ENCODE data around the gene GLRX5. TPM values are rescaled to one million over a fixed set of nuclear protein-coding genes. Genes with fewer than 3 reads are reported as not detected.
A peak's percentile ranks its signal among the peaks of the same experiment; 100 is the strongest.
"Not testable (repeated sequence)": the region's sequence is repeated elsewhere in the genome, so short reads cannot be mapped to it uniquely, and the experiment has no call there.

GLRX5 gene
- total RNA-seq, 1 donor from 2014 or later, result 35.9 TPM

DNA sequence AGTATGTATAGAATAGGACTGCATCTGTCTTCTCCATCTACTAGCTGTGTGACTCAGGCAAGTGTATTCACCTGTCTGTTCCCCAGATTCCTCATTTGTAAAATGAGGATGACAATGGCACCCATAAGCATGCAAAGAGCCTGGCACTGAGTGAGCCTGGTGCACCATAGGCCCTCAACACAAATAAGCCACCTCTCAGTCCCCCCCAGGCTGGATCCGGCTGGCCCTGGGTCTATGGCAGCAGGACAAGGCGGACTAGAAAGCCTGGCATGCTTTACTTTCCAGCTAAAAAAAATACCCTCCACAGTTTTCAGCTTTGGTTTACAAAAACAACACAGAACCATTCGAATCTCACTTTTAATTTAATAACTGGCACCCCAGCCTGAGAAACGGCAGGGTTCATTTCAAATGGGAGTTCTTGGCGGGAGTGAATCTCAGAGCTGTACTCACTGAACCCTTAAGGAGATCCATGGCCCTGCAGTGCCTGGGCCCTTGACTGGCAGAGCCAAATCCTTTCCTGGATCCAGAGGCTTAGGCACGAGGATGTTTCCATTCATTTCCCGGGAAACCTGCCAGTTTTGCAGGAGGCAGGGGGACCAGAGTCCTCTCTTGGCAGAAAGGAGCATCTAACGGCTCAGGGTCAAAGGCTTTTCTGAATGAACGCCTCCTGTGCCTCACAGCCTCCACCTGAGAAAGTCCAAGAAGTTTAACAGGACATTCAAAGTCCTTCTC is 36.1 kb upstream of the GLRX5 start:
- no peak for DNase-seq (ENCODE audit: low spot score)

DNA sequence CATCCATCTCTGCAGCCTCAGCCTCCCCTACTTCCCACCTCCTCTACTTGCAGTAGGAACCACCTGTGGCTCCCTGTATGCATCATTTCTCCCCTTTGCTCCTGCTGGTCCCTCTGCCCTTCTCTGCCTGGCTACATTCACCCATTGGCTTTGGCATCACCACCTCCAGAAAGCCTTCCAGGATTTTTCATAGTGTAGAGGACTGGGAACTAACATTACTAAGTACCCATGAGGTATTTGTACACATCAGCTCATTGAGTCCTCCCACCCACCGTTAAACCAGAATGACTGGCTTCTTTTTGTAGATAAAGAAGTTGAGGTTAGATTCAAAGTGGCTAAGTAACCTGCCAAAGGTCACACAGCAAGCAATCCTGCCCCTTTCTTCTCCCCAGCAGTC is 35.5 kb upstream of the GLRX5 start:
- DNase-seq (ENCODE audit: low spot score), result no peak

- no peak for DNase-seq (ENCODE audit: low spot score)
These were observed 34.6 kb upstream of the GLRX5 start for GRCh38 chr14:95500201-95500681.

GRCh38 chr14:95500772-95501401 is 34.0 kb upstream of the GLRX5 start:
- no peak for DNase-seq (ENCODE audit: low spot score)

DNA sequence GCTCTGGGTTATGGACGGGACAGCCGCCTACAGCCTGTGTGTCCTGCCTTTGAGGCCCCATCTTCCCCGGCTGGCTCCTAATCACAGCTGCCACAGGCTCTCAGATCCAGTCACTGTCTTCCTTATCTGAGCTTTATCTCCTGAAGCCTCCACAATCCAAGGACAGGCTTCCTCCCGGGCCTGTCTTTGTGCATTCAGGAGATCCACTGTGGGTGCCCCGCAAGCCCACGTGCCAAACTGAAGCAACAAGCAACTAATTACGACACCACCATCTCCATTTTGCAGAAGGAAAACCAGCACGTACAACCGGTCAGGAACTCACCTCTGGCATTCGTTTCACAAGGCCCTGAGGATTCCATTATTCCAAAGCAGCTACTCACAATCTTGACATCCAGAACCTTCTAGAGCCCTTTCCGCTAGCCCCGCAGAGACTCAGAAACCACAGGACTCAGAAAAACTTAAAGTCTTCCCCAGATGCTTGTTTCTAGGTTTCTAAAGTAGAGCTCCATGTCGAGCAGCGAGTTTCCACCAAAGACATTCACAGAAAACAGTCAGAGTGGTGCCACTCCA is 32.4 kb upstream of the GLRX5 start:
- DNase-seq (ENCODE audit: low spot score), result no peak

DNA sequence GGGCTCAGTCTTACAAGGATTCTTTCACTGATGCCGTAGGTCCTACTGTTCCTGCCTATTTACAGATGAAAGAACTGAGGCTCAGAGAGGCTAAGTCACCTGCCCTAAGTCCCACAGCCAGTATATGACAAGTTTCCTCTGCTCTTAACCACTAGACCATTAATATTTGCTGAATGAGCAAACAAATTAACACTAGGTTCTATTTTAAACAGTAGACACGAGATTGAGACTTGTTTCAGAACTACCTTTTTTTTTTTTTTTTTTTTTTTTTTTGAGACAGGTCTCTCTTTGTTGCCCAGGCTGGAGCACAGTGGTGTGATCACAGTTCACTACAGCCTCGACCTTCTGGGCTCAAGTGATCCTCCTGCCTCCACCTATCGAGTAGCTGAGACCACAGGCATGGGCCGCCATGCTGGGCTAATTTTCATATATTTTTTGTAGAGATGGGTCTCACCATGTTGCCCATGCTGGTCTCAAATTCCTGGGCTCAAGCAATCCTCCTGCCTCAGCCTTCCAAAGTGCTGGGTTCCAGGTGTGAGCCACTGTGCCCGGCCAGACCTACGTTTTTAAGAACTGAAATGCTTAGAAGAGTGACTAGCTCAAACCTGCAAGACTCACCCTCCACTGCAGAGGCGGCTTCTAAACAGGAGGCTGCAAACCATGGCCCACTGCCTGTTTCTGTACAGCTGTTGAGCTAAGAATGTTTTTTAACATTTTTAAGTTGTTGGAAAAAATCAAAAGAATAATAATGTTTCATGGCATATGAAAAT is 31.3 kb upstream of the GLRX5 start:
- DNase-seq (ENCODE audit: low spot score), result no peak

- DNase-seq (ENCODE audit: low spot score), result no peak
These were observed 30.5 kb upstream of the GLRX5 start for GRCh38 chr14:95504135-95505029.

DNA sequence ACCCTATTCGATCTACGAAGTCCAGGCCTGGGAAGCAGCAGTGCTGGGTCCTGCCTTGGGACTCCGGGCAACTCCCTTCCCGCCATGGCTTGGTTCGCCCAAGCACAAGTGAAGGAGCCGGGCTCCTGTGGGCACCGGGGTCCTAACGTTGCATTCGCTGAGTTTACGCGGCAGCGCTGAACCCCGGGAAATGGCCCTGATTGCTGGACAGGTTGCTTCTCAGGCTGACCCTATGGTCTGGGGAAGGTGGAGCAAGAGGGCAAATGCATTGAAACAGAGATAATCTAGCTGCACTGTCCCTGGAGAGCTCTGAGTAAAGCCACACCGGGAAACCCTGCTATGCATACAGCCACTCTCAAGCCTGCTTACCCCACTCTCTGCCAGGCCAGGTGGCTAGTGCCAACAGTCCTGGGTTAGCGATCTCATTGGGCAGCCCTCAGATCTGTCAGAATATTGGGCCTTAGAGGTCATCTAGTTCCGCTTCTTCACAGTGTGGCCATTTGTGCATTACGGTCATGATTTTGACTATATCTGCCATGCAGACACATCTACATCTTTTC is 29.7 kb upstream of the GLRX5 start:
- DNase-seq (ENCODE audit: low spot score), result no peak

DNA sequence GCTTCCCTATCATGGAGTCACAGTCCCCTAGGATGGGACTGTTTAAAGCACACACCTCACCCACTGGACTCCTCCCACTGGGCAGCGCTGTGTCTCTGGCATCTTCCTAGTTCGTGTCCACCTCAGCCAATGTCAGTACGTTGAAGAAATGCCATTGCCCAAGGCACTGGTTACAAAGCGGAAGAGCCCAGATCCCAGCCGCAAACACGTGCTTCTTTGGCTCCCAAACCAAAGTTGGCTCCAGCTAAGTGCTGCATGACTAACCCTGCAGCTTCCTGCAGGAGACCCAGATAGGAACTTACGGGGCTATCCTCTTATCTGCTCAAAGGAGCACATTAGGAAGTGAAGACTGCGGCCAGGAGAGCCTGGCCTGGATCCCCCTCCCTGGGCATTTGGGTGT is 27.7 kb upstream of the GLRX5 start:
- peak; percentile 82 for DNase-seq (ENCODE audit: low spot score)

DNA sequence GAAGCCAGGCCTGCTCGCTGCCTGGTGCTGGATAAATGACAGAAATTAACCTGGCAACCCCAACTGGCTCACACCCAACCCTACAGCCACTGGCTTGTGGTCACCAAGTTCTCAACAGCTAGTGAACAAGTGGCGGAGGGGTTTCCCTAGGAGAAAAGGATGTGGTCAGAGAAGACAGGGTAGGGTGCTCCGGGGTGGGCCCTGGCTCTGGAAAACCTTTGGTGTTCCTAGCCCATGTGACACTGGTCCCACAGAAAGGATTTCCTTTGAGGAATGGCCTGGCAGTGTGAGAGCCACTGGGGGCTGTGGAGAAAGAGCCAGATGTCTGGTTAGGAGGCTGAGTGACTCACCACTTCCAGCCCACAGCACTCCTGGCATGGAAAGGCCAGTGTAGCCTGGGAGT is 27.1 kb upstream of the GLRX5 start:
- no peak for DNase-seq (ENCODE audit: low spot score)

- no peak for DNase-seq (ENCODE audit: low spot score)
These were observed 26.5 kb upstream of the GLRX5 start for GRCh38 chr14:95508377-95508776.

- DNase-seq (ENCODE audit: low spot score), result no peak
These were observed 25.4 kb upstream of the GLRX5 start for GRCh38 chr14:95509495-95509894.

GRCh38 chr14:95510344-95510743 is 24.5 kb upstream of the GLRX5 start:
- not testable (repeated sequence) for DNase-seq (ENCODE audit: low spot score)

GRCh38 chr14:95510804-95511203 is 24.0 kb upstream of the GLRX5 start:
- no peak for DNase-seq (ENCODE audit: low spot score)

GRCh38 chr14:95511687-95512086 is 23.2 kb upstream of the GLRX5 start:
- no peak for DNase-seq (ENCODE audit: low spot score)

DNA sequence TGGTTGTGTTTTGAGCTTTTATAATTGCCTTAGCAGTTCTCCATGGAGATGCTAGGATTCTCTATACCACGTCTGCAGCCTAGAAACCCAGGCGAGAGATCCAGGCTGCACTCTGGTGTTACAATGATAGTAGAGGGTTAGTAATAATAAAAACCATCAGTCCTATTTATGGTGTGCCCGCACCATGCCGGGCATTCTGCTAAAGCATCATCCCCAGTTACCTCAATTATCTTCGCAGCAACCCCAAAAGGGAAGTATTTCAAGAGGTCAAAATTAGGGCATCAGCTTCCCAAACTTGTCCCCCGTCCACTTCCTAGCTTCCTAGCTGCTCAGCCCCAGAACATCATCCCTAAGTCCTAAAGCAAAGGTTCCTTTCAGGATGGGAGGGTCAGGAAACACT is 21.6 kb upstream of the GLRX5 start:
- DNase-seq (ENCODE audit: low spot score), result no peak

DNA sequence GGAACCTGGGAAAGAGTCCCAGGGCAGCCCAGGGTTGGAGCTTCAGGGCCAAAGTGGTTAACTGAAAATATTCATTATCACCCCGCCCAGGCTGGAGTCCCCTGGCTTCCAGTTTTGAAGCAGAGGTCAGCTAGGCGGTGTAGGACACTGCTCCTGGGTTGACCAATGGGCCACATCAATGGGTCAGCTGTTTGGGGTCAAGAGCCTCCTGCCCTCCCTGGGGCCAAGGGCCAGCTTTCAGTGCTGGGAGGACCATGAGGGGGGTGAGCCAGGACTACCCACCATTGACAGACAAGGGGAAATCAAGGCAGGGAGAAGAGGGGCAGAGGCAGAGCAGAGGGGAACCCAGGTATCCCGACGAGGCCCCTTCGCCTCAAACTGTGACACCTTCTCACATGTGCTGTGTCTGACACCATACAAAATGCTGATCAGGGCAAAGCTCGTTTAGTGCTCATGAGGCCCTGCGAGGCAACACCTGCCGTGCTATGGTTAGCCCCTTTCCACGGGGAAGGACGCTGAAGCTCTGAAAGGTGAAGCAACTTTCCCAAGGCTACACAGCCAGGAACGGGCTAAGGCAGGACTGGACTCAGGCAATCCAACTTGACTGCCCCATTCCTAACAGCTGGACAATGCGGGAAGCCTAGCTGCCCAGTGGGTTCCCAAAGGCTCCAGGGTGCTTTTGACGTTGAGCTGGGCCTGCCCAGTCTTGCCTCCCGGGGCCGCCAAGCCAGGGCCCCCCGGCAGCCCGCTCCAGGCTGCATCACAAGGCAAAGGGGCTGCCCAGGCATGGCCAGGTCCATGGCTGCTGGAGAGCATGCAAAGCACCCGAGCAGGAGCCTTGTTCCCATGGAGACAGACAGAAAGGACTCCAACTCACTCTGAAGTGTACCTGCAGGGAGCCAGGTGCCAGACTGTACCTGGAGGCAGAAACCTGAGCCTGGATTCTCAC is 20.4 kb upstream of the GLRX5 start:
- DNase-seq (ENCODE audit: low spot score), result no peak

DNA sequence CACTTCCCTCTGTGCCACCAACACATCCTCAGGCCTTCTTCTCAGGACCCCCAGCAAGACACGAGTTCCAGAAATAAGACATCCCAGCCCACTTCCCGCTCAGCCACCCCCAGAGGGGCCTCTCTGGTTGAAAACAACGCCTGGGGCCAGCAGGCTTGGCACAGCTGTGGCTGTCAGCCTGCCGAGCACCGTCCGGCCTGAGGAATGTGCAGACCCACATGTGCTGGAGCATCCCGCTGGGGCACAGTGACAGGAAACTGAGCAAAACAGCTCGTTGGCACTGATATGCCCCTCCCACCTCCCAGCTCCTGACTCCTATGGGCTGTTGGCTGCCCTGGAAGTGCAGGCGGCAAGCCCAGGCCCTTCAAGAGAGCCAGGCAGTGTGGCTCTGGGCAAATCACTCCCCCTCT is 19.8 kb upstream of the GLRX5 start:
- DNase-seq (ENCODE audit: low spot score), result no peak

DNA sequence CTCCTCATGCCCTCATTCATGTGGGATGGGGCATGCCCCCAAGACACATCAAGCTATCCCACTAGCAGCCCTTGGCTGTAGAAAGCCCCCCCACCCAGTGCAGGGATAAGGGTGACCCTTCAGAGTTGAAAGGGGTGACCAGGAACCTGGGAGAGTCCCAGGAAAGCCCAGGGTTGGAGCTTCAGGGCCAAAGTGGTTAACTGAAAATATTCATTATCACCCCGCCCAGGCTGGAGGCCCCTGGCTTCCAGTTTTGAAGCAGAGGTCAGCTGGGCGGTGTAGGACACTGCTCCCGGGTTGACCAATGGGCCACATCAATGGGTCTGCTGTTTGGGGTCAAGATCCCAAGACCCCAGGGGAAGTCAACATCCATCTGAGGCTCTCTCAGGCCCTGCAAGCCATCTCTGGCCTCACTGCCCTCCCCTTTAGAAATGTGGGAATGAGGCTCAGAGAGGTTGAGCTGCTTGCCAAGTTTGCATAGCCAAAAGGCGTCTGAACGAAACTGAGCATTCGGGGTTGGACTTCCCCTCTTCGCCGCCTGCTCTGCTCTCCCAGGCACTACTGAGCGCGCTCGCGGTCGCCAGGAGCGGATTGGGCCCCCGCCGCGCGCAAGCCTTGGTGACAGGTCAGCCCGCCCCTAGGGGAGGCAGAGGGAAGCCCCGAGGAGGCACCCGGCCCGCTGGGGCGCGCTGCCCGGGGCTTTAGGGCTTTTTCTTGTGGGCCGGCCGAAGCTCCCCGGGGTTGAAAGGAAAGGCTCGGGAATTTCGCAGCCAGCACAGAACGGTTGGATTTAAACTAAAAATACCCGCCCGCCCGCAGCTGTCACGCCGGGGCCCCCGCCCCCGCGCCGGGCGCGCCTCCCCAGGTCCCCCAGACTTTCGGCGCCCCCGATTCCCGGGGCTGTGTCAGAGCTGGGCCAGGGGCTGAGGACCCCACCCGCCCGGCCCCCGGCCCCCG is 19.0 kb upstream of the GLRX5 start:
- no peak for DNase-seq (ENCODE audit: low spot score)
